Hepatocyte (in vitro differentiated cells): ENCODE data around the gene RALGPS2.

Experiments
- EZH2 ChIP-seq: fragments of 200-600 bp; sonication (generic); IDR thresholded peaks from 2 replicates; pipeline ENCODE4 v1.6.1; 2016; ENCODE audit warnings: antibody characterized with exemption, mild to moderate bottlenecking, borderline replicate concordance
- TF ChIP-seq, protein P1 (sequence below): fragments of 200-600 bp; sonication (generic); IDR thresholded peaks from 2 replicates; pipeline ENCODE4 v1.5.1; 2016; ENCODE audit warnings: antibody characterized with exemption, mild to moderate bottlenecking; ENCODE audit not compliant: poor library complexity

DNA sequence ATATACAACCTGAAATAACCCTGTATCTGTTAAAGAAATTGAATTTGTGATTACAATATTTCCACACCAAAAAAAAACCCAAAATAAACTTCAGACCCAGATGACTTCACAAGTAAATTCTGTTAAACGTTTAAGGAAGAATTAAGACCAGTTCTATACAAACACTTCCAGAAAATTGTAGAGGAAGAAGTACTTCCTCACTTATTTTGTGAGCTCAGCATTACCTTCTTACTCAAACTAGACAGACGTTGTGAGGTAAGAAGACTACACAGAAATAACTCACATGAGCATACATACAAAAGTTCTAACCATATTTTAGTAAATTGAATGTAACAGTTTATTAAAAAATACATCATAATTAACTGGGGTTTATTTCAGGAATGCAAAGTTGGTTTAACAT is 18.8 kb downstream of the RALGPS2 start:
- TF ChIP-seq, protein P1, sequence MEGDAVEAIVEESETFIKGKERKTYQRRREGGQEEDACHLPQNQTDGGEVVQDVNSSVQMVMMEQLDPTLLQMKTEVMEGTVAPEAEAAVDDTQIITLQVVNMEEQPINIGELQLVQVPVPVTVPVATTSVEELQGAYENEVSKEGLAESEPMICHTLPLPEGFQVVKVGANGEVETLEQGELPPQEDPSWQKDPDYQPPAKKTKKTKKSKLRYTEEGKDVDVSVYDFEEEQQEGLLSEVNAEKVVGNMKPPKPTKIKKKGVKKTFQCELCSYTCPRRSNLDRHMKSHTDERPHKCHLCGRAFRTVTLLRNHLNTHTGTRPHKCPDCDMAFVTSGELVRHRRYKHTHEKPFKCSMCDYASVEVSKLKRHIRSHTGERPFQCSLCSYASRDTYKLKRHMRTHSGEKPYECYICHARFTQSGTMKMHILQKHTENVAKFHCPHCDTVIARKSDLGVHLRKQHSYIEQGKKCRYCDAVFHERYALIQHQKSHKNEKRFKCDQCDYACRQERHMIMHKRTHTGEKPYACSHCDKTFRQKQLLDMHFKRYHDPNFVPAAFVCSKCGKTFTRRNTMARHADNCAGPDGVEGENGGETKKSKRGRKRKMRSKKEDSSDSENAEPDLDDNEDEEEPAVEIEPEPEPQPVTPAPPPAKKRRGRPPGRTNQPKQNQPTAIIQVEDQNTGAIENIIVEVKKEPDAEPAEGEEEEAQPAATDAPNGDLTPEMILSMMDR, result no peak
- TF ChIP-seq EZH2, result no peak
